H7 (cell line): Measurements from ENCODE around the gene TRIM52. TPM values are rescaled to one million over a fixed set of nuclear protein-coding genes. Genes with fewer than 3 reads are reported as not detected.

ENCODE experiments used
- DNase-seq: peaks from one replicate; pipeline ENCODE4 v3.0.0; 2012
- H3K27me3 ChIP-seq: 2 replicates; pipeline ENCODE4 v1.6.0; 2011; ENCODE audit warnings: mild to moderate bottlenecking, low read length; ENCODE audit not compliant: control insufficient read depth, insufficient read depth
- H3K36me3 ChIP-seq: replicated peaks from 2 replicates; pipeline ENCODE4 v1.5.1; 2011; ENCODE audit warnings: low read length; ENCODE audit not compliant: control insufficient read depth, insufficient read depth
- H3K4me3 ChIP-seq: 2 replicates; pipeline ENCODE4 v1.5.1; 2011; ENCODE audit warnings: low read depth, mild to moderate bottlenecking, control low read depth, low read length, moderate library complexity; ENCODE audit not compliant: insufficient read depth
- total RNA-seq: library from RNA; depleted of rRNA; stranded (reverse); fragments of >200 nt; shearing (Covaris generic); gene quantifications from 2 replicates; pipeline ENCODE4 v1.2.3, GENCODE V29; 2014; rRNA removed

Gene TRIM52
- total RNA-seq, 1 experiment from 2014 or later, result 1.9 TPM

GRCh38 chr5:181205761-181206649, 54.9 kb downstream of the TRIM52 start:
- H3K36me3 ChIP-seq, result no peaks in the 10 kb centered on the region
- peaks cover 45% of the 10 kb centered on the region for H3K27me3 ChIP-seq
- H3K4me3 ChIP-seq, result peak overlapping the region; percentile 81
- DNase-seq, result peak; percentile 66

Other genes with a start within 250 kb of the TRIM52 start
- 0.31 and 1.1 TPM in 2 replicates for gene BTNL9, start 220.9 kb downstream of the TRIM52 start, total RNA-seq
- not detected in 2 replicates for gene OR2V1, start 130.0 kb downstream of the TRIM52 start, total RNA-seq
- not detected in 2 replicates for gene OR2V2, start 113.6 kb downstream of the TRIM52 start, total RNA-seq
- 0.07 and 0.92 TPM in 2 replicates for gene TRIM7, start 55.9 kb downstream of the TRIM52 start, total RNA-seq
- 13.6 and 19.8 TPM in 2 replicates for gene TRIM41, start 37.9 kb downstream of the TRIM52 start, total RNA-seq
- gene RACK1, start 17.2 kb downstream of the TRIM52 start, total RNA-seq, result 5,491 and 6,126 TPM in 2 replicates
- gene OR4F3, start 106.1 kb upstream of the TRIM52 start, total RNA-seq, result not detected in 2 replicates